ENCODE results near the gene HDDC2. TPM values are rescaled to one million over a fixed set of nuclear protein-coding genes. Genes with fewer than 3 reads are reported as not detected.

Gene HDDC2
- total and polyA plus RNA-seq, 9 of the 15 experiments (the other 6 are each of a cell fraction or from before 2014, with no cell fraction given): 194 to 632 (median 294) TPM

- TF ChIP-seq ZNF592 (IDR thresholded peaks at IDR 0.05) (no peak), ZKSCAN1 (IDR thresholded peaks at IDR 0.05; ENCODE audit: low read depth, low read length) (no peak), TGIF2 (CRISPR knock-in tag; IDR thresholded peaks at IDR 0.05) (no peak), TAF1 (IDR thresholded peaks at IDR 0.05; ENCODE audit: control insufficient read depth, extremely low read depth, insufficient read depth, low read length, severe bottlenecking) (no peak), CHD4 (IDR thresholded peaks at IDR 0.05; ENCODE audit: insufficient read depth, insufficient replicate concordance, low read depth, low read length, poor library complexity, severe bottlenecking) (no peak)
Observed at GRCh38 chr6:125294036-125294435, 7.7 kb downstream of the HDDC2 start (continued).

- FAIRE-seq (peak; percentile 19), DNase-seq (ENCODE audit: extremely low read depth in 1 of 4, low spot score in 3 of 4) (peak; percentile 26 to 61 (median 37)), ATAC-seq (peak; percentile 79)
- intact Hi-C loops (cut with micrococcal nuclease) (no loop called here), in situ Hi-C loops (cut with MboI) (no loop called here)
- Histone ChIP-seq H3K36me3 (ENCODE audit: control insufficient read depth, insufficient read depth, low read length) (peaks cover 92% of the 10 kb centered on the region), H3K9ac (ENCODE audit: insufficient read depth in 1 of 2, low read depth in 2 of 2, low read length in 2 of 2) (no peak overlapping the region), H3K4me3 (no peak overlapping the region), H3K9me1 (ENCODE audit: control insufficient read depth, insufficient read depth, low read length) (peaks cover 4% of the 10 kb centered on the region), H3K79me2 (ENCODE audit: control insufficient read depth, insufficient read depth, low read length) (peaks cover 77% of the 10 kb centered on the region), H4K20me1 (replicated peaks; ENCODE audit: control insufficient read depth, insufficient read depth, low read length) (peaks cover 4% of the 10 kb centered on the region; the same call in 1 of the 2 replicates), H3K9me3 (replicated peaks; ENCODE audit: control insufficient read depth, insufficient read depth, low read depth, low read length) (no peaks in the 10 kb centered on the region), H3K27ac (ENCODE audit: extremely low read depth, low read depth, low read length) (no peak overlapping the region; the same call in 2 of the 3 replicates), H2AFZ (ENCODE audit: low read depth, low read length) (no peak overlapping the region), H3K4me2 (ENCODE audit: insufficient read depth, low read length) (no peak overlapping the region), H3K27me3 (ENCODE audit: control insufficient read depth in 2 of 2, insufficient read depth in 2 of 2, low read length in 2 of 2) (no peaks in the 10 kb centered on the region), H3K4me1 (replicated peaks in 1 of 2; ENCODE audit: control insufficient read depth in 2 of 2, insufficient read depth in 2 of 2, low read length in 2 of 2) (peaks cover 0 to 23% of the 10 kb centered on the region in 2 experiments; a peak in 2 of 5 replicates)
- WGBS (ENCODE audit: insufficient coverage, low coverage, missing lambda C conversion rate): 19% methylated on average over 3 of the region's 3 CpGs
- BruUV-seq (replicated peaks): no TSS peak
- ChIA-PET POLR2A (interaction anchor here (0.7 to 1.3 kb wide), 4 partner anchors 8 to 497 kb away, joined by 3 to 4 read pairs (median 3); partner anchors contain the start of genes HDDC2, NCOA7 and TPD52L1), CTCF (ENCODE audit: low intra/inter-chr PET ratio) (no interaction called here)
- no peak for TF ChIP-seq ZBTB17 (CRISPR knock-in tag; IDR thresholded peaks at IDR 0.05)
- TF ChIP-seq TEAD4 (IDR thresholded peaks at IDR 0.05; ENCODE audit: low read length): peak; percentile 64
- TF ChIP-seq TEAD4 (CRISPR knock-in tag; IDR thresholded peaks at IDR 0.05; ENCODE audit: borderline replicate concordance): no peak
- TF ChIP-seq PATZ1 (CRISPR knock-in tag; IDR thresholded peaks at IDR 0.05; ENCODE audit: borderline replicate concordance): no peak
- TF ChIP-seq POLR2AphosphoS5 (IDR thresholded peaks at IDR 0.05; ENCODE audit: control insufficient read depth, insufficient read depth, low read depth, low read length): peak; percentile 65; the same call in 1 of the 2 replicates
- no peak for TF ChIP-seq ZNF79 (CRISPR knock-in tag; IDR thresholded peaks at IDR 0.05; ENCODE audit: low read depth)
- TF ChIP-seq C11orf30 (IDR thresholded peaks at IDR 0.05; ENCODE audit: low read depth): no peak
- peak; percentile 66 for TF ChIP-seq CBFA2T2 (conservative IDR thresholded peaks at IDR 0.05)
- peak; percentile 23; the same call in 1 of the 2 replicates for TF ChIP-seq ARID1B (IDR thresholded peaks at IDR 0.05)
- no peak for TF ChIP-seq KAT7 (CRISPR knock-in tag; IDR thresholded peaks at IDR 0.05; ENCODE audit: borderline replicate concordance)
Observed at GRCh38 chr6:125293587-125293986, 8.2 kb downstream of the HDDC2 start.
